ENCODE results near the gene RHCE.
A peak's percentile ranks its signal among the peaks of the same experiment; 100 is the strongest.

The RHCE gene

DNA sequence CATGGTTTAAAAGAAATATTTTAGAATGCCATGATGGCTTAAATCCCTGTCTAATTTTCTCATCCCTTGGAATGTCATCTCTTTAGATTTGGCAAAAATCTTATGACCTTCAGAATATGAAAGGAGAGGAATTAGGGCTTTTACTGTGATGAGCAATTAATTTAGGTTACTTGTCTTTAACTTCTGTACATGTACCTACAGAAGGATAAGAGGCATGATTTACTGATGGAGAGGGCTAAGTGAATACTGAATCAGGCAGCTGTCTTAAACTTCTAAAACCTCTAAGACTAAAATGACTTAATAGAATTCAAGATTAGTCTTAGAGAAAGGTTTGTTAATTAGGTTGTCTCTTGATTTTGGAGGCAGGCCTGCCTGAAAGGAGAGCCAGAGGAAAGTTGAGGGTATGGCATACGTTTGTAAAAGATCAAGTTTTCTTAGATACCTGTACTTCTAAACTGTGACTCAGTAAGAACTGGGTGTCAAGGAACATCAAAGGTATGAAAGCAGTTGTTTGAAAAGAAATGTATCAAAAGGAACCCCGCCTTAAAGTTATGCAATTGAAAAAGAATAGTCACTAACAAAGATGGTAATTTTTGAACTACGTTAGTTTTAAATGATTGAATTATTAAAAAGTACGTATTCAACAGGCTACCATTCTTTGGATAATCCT is 22.5 kb upstream of the RHCE start:
- no peak overlapping the region for H3K27ac Mint-ChIP-seq
- peaks cover 20% of the 10 kb centered on the region for H3K4me1 Mint-ChIP-seq
- no peak overlapping the region for H3K4me3 Mint-ChIP-seq
- H3K36me3 Mint-ChIP-seq = peaks cover 20% of the 10 kb centered on the region
- DNase-seq (ENCODE audit: low spot score in 2 of 2) = no peak
- no peaks in the 10 kb centered on the region for H3K9me3 Mint-ChIP-seq
- ATAC-seq = no peak

GRCh38 chr1:25442178-25442577 is 21.6 kb upstream of the RHCE start:
- H3K36me3 Mint-ChIP-seq = peaks cover 10% of the 10 kb centered on the region
- no peak overlapping the region for H3K27ac Mint-ChIP-seq
- H3K9me3 Mint-ChIP-seq = no peaks in the 10 kb centered on the region
- no peak overlapping the region for H3K4me3 Mint-ChIP-seq
- peaks cover 20% of the 10 kb centered on the region for H3K4me1 Mint-ChIP-seq
- DNase-seq (ENCODE audit: low spot score in 2 of 2) = no peak
- ATAC-seq = no peak

- Mint-ChIP-seq H3K4me3 (no peak overlapping the region), H3K27ac (no peak overlapping the region), H3K4me1 (peaks cover 45% of the 10 kb centered on the region), H3K36me3 (no peaks in the 10 kb centered on the region), H3K9me3 (no peaks in the 10 kb centered on the region)
- no peak for DNase-seq (ENCODE audit: low spot score in 2 of 2)
- no peak for ATAC-seq
These were observed 18.7 kb upstream of the RHCE start for GRCh38 chr1:25439287-25439686.

DNA sequence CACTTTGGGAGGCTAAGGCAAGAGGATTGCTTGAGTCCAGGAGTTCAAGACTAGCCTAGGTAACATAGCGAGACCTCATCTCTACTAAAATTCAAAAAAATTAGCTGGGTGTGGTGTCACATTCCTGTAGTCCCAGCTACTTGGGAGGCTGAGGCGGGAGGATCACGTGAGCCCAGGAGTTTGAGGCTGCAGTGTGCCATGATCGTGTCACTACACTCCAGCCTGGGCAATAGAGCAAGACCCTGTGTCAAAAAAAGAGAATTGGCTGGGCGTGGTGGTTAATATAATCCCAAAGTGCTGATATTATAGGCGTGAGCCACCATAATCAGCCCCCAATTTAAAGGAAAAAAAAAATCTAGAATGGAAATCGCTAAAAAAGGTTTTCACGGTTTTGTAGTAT is 17.0 kb upstream of the RHCE start:
- peaks cover 54% of the 10 kb centered on the region for H3K4me1 Mint-ChIP-seq
- H3K36me3 Mint-ChIP-seq = no peaks in the 10 kb centered on the region
- ATAC-seq (no peak), DNase-seq (ENCODE audit: low spot score in 2 of 2) (no peak)
- H3K4me3 Mint-ChIP-seq = no peak overlapping the region
- H3K9me3 Mint-ChIP-seq = no peaks in the 10 kb centered on the region
- H3K27ac Mint-ChIP-seq = no peak overlapping the region

DNA sequence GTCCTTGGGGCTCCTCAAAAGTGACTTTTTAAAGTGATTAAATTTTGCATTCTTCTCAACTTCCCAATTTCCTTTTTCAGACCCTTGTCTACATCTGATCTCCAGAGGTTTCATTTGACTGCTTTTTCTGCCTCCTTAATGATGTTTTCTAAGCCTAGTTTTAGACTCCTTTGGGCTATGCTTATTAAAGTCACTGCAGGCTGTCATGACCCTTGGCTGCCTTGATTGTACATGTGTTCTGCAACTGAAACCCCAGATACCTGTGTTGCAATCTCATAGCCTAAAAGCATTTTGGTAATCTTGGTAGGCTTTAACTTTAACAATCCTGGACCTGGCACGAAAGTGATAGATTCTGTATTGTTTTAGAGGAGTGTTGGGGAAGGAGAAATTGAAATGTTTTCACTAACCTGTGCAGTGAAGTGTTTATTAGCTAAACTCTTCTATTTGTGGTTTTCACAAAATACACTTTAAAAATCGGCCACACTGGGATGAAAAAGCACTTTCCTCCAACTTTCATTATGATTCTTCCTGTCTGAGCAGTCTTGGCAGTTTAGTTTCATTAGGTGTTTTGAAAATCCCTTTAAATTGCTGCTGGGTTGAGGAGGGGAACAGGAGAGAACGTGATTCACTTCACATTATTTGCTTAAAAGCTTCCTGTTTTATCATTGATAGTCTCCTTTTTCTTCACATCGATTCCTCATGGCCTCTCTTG is 14.9 kb upstream of the RHCE start:
- Mint-ChIP-seq H3K4me3 (peak overlapping the region; percentile 49), H3K4me1 (peaks cover 52% of the 10 kb centered on the region), H3K9me3 (no peaks in the 10 kb centered on the region), H3K36me3 (peaks cover 1% of the 10 kb centered on the region), H3K27ac (peak overlapping the region; percentile 69)
- ATAC-seq (peak; percentile 31), DNase-seq (ENCODE audit: low spot score in 2 of 2) (no peak)

- DNase-seq (ENCODE audit: low spot score in 2 of 2) (no peak), ATAC-seq (no peak)
- Mint-ChIP-seq H3K4me1 (peaks cover 60% of the 10 kb centered on the region), H3K9me3 (no peaks in the 10 kb centered on the region), H3K27ac (no peak overlapping the region), H3K36me3 (peaks cover 5% of the 10 kb centered on the region), H3K4me3 (no peak overlapping the region)
These were observed 13.0 kb upstream of the RHCE start for GRCh38 chr1:25433389-25434186.

- Mint-ChIP-seq H3K36me3 (peaks cover 5% of the 10 kb centered on the region), H3K4me3 (peak overlapping the region; percentile 94), H3K4me1 (peaks cover 62% of the 10 kb centered on the region), H3K9me3 (no peaks in the 10 kb centered on the region), H3K27ac (peak overlapping the region; percentile 80)
- DNase-seq (ENCODE audit: low spot score in 2 of 2) (no peak), ATAC-seq (no peak)
These were observed 12.2 kb upstream of the RHCE start for GRCh38 chr1:25432749-25433388.

DNA sequence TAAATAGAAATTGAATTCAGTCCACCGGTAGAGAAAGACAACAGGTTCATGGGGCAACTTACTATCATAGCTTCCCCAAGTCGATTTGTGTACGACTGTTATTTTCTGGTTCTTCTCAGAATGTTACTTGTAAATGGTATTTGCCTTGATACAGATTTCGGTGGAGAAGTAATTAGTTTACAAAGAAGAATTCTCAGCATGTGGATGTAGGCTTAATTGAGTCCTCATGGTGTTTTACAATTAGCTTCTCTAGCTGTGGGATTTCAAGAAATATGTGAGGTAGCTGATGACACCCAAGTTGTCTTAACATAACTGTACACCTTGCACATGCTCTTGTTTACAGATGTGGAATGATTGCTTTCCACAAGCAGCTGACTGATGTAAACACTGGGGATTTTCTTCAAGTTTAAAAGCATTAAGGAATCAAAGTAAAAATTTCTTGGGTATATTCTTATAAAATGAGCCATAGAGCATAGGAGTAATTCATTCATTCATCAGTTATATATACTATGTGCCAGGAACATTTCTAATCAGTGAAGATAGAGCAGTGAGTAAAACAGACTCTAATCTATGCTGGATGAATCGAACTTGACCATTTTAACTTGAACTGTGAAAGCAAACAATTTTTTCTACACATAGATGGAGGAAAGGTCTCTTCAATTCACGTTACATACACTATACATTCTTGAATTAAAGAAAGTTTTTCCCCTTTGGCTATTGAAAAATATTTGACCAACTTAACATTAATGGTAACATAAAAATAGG is 11.5 kb upstream of the RHCE start:
- Mint-ChIP-seq H3K4me1 (peaks cover 62% of the 10 kb centered on the region), H3K9me3 (no peaks in the 10 kb centered on the region), H3K4me3 (peak overlapping the region; percentile 94), H3K27ac (peak overlapping the region; percentile 80), H3K36me3 (peaks cover 5% of the 10 kb centered on the region)
- no peak for ATAC-seq
- no peak for DNase-seq (ENCODE audit: low spot score in 2 of 2)

- Mint-ChIP-seq H3K27ac (peak overlapping the region; percentile 99), H3K36me3 (peaks cover 5% of the 10 kb centered on the region), H3K9me3 (no peaks in the 10 kb centered on the region), H3K4me1 (peaks cover 54% of the 10 kb centered on the region), H3K4me3 (peak overlapping the region; percentile 94)
- DNase-seq (ENCODE audit: low spot score in 2 of 2) (peak in 1 of 2 donors; percentile 55), ATAC-seq (peak; percentile 48)
These were observed 10.6 kb upstream of the RHCE start for GRCh38 chr1:25430967-25431881.

- DNase-seq (ENCODE audit: low spot score in 2 of 2) (peak; percentile 99 to 100), ATAC-seq (peak; percentile 93)
- Mint-ChIP-seq H3K36me3 (peaks cover 5% of the 10 kb centered on the region), H3K4me3 (peak within 1 kb of the TSS; percentile 94), H3K27ac (peak within 1 kb of the TSS; percentile 99), H3K9me3 (no peaks in the 10 kb centered on the region), H3K4me1 (peaks cover 45% of the 10 kb centered on the region)
These were observed 9.7 kb upstream of the RHCE start, which contains the start of gene MACO1 for GRCh38 chr1:25430073-25430966. Gene MACO1 (plus strand): TSS chr1:25430897. CDS start chr1:25431099, 202 bp downstream.

GRCh38 chr1:25428475-25429166 is 8.0 kb upstream of the RHCE start:
- H3K36me3 Mint-ChIP-seq = peaks cover 5% of the 10 kb centered on the region
- H3K4me3 Mint-ChIP-seq = peak overlapping the region; percentile 94
- H3K9me3 Mint-ChIP-seq = no peaks in the 10 kb centered on the region
- no peak for ATAC-seq
- no peak for DNase-seq (ENCODE audit: low spot score in 2 of 2)
- H3K4me1 Mint-ChIP-seq = peaks cover 31% of the 10 kb centered on the region
- no peak overlapping the region for H3K27ac Mint-ChIP-seq

DNA sequence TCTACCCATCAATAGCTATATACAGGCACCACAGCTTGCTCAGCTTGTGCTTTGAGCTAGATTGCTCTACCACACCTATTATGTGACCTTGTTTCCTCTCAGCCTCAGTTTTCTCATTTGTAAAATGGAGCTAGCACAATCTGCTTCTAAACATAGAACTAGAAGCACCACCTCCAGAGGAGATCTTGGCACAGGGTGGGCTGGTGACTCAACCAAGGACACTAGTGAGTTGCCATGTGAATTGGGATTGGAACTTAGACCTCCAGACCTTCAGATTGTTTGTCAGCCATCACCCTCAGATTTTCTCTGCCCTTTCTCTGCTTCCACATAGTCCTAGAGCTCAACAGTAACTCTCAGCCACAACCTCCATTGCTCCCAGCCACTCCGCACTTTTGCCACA is 7.1 kb upstream of the RHCE start:
- H3K4me3 Mint-ChIP-seq = no peak overlapping the region
- peaks cover 5% of the 10 kb centered on the region for H3K36me3 Mint-ChIP-seq
- no peaks in the 10 kb centered on the region for H3K9me3 Mint-ChIP-seq
- peaks cover 22% of the 10 kb centered on the region for H3K4me1 Mint-ChIP-seq
- peak overlapping the region; percentile 50 for H3K27ac Mint-ChIP-seq
- ATAC-seq (no peak), DNase-seq (ENCODE audit: low spot score in 2 of 2) (no peak)
